NCI-H146 treated with DMSO at 0.1 percent for 48 hours (cell line): ENCODE data around the gene TFF1.

Experiments used
- DNase-seq: peaks from one replicate; lab custom pipeline; 2025; ENCODE audit not compliant: unreplicated experiment; lab: John Stamatoyannopoulos, UW

TFF1 gene

DNA sequence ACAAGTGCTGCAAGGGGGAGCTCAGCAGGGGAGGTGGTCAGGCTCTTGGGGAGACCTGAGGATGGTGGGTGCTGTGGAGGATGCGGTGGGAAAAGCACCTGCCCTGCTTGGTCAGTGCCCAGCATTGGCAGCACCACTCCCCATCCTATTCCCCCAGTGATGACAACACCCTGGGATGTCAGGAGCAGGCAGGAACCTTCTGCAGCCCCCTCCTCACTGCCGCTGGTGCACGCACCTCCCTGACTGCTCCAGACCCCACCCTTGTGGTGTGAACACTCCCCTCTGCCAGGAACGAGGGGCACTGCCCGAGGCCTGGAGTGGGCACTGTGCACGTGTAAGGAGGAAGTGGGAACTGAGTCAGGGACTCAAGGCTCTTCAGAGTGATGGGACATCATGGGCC lies 17.0 kb upstream of the TFF1 start:
- no peak for DNase-seq

DNA sequence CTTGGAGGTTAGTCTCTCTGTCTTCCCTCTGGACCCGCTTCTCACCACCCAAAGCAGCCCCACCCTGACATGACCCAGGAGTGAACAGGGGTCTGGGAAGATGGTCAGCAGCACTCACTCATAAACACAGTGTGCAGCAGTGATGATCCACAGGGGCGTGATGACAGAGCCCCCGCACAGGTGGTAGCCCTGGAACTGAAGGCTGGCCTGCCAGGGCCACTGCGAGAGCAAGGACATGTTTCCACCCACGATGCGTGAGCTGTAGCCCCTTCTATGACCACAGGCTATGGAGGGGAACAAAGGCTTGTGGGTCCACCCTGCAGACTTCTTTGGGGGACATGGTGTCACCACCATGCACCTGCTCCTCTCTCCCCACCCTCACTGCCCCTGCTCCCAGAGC lies 16.6 kb upstream of the TFF1 start:
- DNase-seq: no peak

DNA sequence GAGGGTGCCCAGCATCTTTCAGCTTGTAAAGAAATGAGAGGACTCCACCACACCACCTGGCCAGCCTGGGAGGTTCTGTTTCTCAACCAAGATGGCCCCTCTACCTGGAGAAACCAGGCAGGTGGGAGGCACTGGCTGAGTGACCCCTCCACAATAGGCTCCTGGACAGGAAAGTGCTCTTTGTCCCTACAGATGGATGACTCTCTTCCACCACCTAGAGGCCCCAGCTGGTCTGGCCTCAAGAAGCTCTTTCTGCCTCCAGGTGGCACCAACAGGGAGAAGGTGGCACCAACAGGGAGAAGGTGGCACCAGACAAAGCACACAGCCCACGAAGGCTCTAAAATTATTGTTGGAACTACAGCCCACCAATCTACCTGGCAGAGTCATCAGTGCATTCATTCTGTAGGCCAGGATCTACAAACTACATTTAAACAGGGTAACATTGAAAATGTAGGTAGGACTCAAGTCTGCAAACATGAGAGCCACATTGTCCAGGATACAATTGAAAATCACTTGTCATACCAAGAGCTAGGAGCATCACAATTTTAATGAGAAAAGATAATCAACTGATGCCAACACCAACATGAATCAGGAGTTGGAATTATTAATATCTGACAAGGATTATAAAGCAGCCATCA lies 15.1 kb upstream of the TFF1 start:
- DNase-seq: peak; percentile 54

DNA sequence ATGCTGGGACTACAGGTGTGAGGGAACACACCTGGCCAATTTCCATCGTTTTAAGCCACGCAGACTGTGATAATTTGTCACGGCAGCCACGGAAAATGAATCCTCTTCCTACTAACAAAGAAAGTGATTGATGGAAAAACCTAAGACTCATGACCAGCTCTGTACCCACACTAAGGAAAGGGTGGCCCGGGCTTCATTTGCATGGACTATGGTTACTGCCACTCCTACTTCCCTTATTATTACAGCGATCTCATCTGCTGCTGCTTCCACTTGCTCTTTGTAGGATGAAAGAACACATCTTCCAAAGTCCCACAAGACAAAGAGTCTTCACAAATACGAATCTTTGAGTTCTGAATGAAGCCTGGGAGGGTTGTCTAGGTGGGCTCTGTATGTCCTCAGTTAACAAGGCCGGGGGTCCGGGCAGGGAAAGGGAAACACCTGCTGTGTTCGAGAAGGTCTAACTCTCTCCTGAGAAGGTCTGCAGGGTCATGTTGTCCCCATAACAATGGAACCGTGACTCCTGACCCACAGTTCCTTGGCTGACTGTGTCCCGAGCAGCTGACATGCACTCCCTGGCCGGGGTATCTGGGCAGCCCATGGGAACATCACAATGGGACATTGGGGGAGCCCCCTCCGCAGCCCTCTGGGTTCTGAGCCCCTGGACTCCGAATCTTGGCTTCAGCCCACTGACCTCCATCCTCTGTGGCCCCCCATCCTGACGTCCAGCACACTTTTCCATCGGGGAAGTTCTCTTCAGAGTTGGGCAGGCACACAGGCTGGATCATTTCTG lies 13.3 kb upstream of the TFF1 start:
- DNase-seq: no peak

DNA sequence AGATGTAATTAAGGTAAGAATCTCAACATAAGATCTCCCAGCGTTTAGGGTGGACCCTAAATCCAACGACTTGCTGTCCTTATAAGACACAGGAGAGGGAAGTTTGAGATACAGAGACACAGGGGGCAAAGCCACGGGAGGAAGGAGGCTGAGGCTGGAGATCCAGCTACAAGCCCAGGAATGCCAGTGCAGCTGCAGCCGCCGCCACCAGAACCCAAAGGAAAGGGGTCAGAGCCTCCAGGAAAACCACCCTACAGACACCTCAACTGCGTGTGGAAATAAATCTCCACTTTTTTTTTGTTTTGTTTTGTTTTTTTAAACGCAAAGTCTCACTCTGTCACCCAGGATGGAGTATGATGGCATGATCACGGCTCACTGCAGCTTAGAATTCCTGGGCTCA lies 12.1 kb upstream of the TFF1 start:
- no peak for DNase-seq

DNA sequence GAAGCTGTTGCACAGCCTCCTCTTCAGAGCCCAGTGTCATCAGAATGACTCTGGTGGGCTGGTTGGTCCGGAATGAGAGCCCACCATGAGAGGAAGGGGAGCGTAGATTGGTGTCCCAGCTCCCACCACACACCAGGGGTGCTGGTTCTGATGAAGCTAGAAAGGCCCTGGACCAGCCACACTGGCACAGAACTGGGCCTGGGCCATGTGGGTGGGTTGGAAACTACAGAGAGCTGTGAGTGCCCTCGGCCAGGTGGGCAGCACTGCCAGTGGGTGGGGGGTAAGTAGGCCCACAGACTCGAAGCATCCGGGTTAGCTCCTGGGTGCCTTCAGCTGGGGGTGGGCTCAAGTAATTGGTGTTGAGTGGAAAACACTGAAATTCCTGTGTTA lies 11.6 kb upstream of the TFF1 start:
- DNase-seq: no peak

DNA sequence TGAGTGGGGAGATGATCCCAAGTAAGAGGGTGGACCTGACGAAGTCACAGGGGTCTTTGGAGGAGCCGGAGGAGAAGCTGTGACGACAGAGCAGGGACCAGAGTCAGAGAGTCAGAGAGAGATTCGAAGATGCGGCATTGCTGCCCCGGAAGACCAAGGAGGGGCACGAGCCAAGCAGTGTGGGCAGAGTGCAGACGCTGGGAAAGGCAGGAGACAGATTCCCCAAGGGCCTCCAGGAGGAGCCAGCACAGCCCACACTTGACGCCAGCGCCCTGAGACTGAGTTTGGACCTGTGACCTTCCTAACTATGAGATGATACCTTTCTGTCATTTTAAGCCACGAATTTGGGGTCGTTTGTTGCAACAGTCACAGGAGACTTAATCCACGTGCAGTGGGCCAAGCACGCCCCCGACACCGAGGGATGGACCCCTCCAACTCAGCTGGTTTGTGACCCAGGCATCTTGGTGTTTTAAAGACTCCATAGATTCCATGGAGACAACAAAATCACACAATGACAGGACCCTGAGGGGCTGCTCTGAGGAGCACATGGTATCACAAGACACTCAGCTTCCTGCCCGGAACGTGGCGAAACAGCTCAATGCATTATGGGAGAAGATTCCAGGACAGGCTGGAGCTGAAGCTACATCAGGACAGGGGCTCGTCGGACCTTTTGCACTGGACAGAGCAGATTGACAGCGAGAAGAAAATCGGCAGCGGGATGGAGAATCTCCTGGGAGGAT lies 11.0 kb upstream of the TFF1 start:
- no peak for DNase-seq

DNA sequence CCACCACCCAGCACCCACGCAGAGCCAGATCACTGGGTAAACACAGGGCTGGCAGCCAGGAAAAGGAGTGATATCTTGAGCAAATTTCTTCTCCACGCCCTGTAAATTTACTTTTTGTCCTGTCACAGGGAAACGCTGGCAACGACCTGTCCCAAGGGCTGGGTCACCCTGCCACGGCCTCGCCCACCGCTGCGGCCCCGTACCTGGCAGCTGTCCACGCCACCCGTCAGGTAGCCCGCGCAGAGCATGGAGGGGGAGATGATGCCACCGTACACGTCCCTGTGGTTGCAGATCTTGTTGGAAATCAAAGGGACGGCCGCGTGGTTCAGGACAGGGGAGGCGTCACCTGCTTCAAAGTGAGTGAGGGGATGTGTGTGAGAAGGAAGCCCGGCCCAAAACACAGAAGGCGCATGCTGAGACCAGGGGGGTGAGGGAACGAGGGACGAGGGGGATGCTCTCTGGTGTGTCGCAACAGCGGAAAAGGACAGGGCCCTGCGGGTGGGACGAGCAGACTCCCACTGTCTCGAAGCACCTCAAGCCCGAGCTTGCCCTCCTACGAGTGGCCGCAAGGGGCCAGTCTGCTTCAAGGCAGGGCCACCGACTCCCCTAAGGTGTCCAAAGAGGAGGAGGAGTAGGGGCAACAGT lies 10.1 kb upstream of the TFF1 start:
- no peak for DNase-seq

DNA sequence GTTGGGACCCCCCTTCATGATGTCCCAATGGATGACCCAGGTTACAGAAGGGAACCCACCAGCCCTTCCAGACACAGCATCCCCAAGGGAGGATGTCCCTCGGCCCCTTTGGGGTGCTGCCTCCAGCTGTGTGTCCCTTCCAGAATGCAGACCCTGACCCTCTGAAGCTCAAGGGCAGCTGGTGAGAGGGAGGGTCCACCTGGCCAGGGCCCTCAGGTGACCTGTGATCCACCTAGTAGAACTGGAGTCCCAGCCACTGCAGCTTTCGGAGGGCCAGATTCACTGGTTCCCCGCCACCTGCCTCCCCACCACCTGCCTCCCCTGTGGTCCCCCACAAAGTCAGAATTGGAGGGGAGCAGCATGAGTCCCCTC lies 9.6 kb upstream of the TFF1 start:
- DNase-seq: no peak

DNA sequence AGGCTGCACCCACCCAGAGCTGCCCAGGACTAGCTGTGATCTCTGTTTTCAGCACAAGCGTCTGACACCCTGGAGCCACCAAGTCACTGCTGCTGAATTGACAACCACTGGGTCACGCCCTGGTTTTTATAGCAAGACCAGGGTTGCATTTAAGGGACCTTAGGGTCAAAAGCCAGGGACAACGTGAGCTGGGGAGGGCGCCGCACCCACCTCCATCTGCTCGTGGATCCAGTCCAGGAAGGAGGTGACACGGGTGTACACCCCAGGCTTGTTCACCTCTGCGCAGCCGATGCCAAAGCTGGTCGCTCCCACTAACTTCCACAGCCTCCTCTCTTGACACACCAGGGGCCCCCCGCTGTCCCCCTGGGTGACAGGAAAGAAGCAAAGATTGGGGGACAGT lies 9.2 kb upstream of the TFF1 start:
- no peak for DNase-seq

DNA sequence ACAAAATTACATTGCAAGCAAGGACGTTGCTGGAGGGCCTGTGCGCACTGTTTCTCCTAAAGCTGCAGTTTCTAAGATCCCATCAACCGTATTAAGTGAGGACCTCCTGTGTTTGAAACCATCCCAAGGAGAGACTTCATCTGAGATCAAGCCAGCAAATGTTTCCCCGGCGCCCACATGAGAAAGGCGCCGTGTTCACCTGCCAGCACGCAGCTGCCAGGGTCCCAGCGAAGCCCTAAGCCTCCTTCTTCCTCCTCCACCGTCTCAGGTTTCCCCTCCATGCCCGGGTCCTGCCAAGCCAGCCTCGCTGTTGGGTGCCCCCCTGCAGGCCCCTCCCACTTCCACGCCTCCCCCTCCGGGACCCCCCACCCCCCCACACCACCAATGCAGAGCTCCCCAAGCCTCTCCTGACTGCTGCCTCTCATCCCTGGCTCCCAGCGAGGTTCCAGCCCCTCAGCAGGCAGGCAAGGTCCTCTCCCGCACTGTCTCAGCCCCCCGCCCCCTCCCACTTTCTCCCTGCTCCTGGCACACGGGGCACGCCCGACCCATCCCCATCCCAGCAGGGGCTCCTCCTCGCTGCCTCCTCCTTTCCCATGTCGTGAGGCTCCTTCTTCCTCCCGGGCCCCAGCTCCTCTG lies 8.6 kb upstream of the TFF1 start:
- no peak for DNase-seq

DNA sequence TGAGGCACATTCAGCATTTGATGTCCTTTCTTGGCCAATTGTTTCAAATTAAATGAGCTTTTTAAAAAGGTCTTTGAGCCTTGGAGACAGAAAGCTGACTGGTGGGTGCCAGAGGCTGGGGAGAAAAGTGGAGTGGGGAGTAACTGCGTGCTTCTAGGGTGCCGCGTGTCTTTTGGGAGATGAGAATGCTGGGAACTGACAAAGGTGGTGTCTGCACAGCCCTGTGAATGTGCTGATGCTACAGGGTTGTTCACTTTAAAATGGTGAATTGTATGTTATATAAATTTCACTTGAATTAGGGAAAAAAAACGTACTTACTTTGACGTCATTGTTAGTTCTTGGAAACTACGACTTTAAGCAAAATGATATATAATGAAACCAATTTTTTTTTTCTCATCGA lies 8.1 kb upstream of the TFF1 start:
- no peak for DNase-seq

DNA sequence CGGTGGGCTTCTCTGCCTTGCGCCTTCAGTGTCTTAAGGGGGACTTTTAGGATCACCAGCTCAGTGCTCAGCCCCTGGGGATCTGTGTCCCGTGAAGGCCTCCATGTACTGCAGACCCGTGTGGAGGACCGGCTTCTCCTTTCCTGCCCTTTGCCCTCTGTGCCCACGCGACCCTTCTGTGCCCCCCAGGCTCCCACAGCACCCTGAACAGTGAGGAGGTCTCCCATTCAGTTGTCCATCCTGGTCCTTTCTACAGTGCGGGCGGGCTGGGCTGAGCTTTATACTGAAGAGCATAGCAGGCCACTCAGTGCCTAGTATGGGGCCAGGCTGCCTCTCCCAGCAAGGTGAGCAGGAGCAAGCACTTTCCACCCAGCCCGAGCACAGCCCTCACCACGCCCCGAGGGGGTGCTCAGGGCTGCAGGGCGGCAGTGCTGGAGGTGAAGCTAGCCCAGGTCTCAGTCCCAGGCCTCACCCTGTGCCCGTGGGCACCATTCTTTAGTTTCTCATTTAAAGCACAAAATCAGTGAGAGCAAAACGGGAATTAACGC lies 7.6 kb upstream of the TFF1 start:
- no peak for DNase-seq

DNA sequence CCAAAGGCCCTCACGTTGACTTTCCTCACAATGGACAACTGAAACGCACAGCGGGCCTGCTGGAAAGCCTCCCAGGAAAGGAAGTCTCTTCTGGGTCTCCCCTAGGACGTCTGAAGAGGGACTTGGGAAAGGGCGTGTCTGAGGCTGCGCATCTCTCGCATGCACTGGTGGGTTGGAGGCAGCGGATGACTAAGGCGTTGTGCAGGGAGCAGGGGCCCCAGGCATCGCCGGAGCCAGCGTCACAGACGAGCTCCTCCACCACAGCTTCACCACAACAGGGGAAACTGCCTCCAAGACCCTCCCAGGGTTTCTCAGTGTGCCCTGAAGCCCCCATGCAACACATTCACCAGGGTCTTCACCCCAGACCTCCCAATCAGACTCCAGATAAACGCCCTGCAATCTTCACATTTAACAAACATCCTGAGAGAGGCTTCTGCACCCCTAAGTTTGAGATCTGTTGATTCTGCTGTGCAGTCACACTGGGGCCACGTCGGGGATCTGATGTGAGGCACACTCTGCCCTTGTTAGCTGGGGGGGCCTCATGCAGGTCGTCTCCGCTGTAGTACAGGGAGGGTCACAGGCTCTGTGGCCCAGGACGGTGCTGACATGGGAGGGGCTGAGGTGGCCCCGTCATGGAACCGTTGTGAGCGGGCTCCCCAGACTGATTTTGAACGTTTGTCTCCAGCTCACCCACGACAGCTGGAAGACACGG lies 7.0 kb upstream of the TFF1 start:
- DNase-seq: no peak

DNA sequence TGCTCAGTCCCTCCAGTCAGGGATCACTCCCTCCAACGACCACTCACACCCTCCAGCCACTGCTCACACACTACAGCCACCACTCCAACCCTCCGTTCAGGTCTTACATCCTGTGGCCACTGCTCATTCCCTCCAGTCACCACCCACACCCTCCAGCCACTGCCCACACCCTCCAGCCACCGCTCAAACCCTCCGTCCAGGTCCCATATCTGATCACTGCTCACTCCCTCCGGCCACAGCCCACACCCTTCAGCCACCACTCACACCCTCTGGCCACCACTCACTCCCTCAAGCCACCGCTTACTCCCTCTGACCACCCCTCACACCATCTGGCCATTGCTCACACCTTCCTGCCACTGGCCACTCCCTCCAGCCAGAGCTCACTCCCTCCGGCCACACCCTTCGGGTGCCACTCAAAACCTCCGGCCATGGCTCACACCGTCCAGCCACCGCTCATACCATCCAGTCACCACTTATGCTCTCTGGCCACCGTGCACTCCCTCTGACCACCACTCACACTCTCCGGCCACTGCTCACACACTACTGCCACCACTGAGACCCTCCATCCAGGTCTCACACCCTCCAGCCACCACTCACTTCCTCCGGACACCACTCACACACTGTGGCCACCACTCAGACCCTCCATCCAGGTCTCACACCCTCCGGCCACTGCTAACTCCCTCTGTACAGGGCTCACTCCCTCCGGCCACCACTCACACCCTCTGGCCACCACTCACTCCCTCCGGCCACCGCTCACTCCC lies 4.7 kb upstream of the TFF1 start:
- DNase-seq: no peak

DNA sequence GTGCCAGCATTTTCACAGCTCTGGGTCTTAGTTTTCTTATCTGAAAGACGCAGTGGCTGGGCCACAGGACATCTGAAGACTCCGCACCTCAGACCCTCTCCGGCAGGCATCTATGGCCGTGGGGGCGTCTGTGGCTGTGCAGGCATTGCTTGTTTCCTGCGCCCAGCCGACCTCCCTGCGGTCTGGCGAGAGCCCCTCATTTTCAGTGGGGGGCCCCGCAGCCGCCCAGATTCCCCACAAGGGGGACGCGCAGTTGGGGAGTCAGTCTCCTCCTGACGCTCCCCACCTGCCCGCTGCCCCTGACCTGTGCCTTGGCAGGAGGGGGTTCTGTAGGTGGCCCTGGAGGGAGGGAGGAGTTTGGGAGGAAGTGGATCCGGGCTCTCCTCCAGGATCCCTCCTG lies 3.5 kb upstream of the TFF1 start:
- no peak for DNase-seq

DNA sequence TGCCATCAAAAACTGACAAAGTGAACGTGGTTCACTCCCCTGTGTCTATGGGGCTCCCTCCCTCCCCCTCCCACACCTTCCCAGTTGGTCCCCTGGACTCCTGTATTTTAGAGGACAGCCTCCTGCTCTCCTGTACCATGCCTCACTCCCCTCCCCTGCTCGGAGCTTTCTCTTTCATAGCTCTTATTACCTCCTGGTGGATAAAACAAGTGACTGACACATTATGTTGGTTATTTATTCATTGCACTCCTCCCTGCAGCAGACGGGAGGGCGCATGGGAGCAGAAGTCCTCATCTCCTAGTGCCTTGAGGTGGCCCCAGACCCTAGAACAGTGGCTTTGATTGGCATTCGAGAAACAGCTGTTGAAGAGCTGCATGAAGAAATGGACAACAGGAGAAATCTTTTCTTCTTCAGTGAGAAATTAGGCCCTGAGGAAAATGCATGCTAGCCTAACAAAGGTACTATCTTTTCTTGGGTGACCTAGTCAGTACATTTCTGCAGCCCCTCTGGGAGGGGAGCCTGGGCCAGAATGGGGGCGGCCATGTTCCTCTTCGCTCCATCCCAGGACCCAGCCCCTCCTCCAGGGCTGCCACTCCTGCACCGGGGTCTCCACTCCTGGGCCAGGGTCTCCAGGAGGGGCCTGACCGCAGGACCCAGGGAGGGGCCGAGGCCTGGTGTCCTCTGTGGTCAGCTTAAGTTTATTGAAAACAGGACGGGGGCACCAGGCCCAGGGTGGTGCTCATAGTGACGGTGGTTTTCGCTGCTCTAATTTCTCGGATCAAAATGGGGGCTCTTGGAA lies 1.2 kb upstream of the TFF1 start:
- no peak for DNase-seq

DNA sequence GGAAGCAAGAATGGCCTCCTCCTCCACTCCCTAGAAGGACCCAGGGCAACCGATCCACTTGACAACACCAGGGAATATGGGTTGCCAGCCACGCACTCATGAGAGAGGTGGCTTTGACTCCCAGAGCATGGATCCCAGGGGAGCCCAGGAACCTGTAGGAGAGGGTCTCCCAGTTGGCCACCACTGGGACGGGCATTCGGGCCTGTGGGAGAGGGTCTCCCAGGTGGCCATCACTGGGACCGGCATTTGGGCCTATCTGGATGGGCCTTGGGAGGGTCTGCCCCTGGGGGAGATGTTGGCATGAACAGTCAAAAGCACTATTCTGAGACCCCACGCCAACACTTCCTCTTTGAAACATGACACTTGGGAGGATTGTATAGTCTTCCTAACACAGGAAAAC lies 565 bp downstream of the TFF1 start:
- DNase-seq: no peak

DNA sequence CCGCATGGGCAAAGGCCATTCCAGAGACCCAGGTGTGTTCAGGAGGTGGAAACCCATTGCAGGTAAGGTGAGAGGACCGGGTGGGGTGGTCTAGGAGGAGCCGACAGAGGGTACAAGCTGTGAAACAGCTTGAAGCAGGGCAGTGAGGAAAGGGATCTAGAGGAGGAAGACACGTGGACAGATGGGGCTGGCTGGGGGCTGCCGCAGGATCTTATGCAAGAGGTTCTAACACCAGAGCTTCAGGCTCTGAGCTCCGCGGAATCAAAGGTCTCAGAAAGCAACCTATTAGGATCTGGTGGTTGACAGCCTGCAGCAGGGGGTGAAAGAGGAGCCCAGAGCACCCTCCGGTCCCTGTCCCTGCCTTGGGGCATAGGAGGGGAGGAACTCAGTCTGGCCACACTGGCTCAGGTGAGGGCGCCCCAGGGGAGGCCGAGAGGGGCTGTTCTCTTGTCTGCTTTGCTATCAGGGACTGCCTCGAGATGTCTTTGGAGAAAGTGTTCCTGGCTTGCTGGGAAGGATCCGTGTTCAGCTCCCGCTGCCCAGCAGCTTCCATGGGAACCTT lies 1.9 kb downstream of the TFF1 start:
- no peak for DNase-seq
